ENCODE results near the gene SUMF2.
"Not testable (repeated sequence)": the region's sequence is repeated elsewhere in the genome, so short reads cannot be mapped to it uniquely, and the experiment has no call there.

SUMF2 gene

GRCh38 chr7:56098187-56099008 lies 34.3 kb downstream of the SUMF2 start:
- H3F3A ChIP-seq (ENCODE audit: insufficient read depth, low read length); H3K27me3 ChIP-seq (ENCODE audit: insufficient read depth, low read length); H3K4me3 ChIP-seq (ENCODE audit: low read depth, low read length, poor library complexity, severe bottlenecking); H3K27ac ChIP-seq (ENCODE audit: low read depth, low read length, poor library complexity, severe bottlenecking); H3K9ac ChIP-seq (ENCODE audit: low read length); H3K4me2 ChIP-seq (ENCODE audit: low read length); H4K20me1 ChIP-seq (ENCODE audit: insufficient read depth, low read length); H3K9me3 ChIP-seq (ENCODE audit: low read length); H2AFZ ChIP-seq (ENCODE audit: low read length); H3K79me2 ChIP-seq (ENCODE audit: insufficient read depth, low read length); H3K9me2 ChIP-seq (ENCODE audit: low read depth, low read length); H3K4me1 ChIP-seq (ENCODE audit: insufficient read depth, low read length, severe bottlenecking): not testable (repeated sequence)
- peaks cover 56% of the 10 kb centered on the region for H3K36me3 ChIP-seq (ENCODE audit: insufficient read depth, low read length)

GRCh38 chr7:56099653-56100052 lies 35.6 kb downstream of the SUMF2 start:
- Histone ChIP-seq H3K4me1 (ENCODE audit: insufficient read depth, low read length, severe bottlenecking) (peaks cover under 1% of the 10 kb centered on the region), H3K9me2 (ENCODE audit: low read depth, low read length) (no peaks in the 10 kb centered on the region), H3K4me3 (ENCODE audit: low read depth, low read length, poor library complexity, severe bottlenecking) (no peak overlapping the region), H3K27me3 (ENCODE audit: insufficient read depth, low read length) (no peaks in the 10 kb centered on the region), H3K27ac (ENCODE audit: low read depth, low read length, poor library complexity, severe bottlenecking) (no peak overlapping the region), H4K20me1 (ENCODE audit: insufficient read depth, low read length) (no peaks in the 10 kb centered on the region), H3K9ac (ENCODE audit: low read length) (no peak overlapping the region), H3K36me3 (ENCODE audit: insufficient read depth, low read length) (peaks cover 68% of the 10 kb centered on the region), H3F3A (ENCODE audit: insufficient read depth, low read length) (no peaks in the 10 kb centered on the region), H3K4me2 (ENCODE audit: low read length) (no peak overlapping the region), H2AFZ (ENCODE audit: low read length) (no peak overlapping the region), H3K9me3 (ENCODE audit: low read length) (no peaks in the 10 kb centered on the region), H3K79me2 (ENCODE audit: insufficient read depth, low read length) (peaks cover 4% of the 10 kb centered on the region)
- TF ChIP-seq EZH2 (IDR thresholded peaks at IDR 0.05; ENCODE audit: borderline replicate concordance, low read length) (no peak), CTCF (IDR thresholded peaks at IDR 0.05; ENCODE audit: low read length) (no peak)

- not testable (repeated sequence) for H3K9ac ChIP-seq (ENCODE audit: low read length); H3K9me2 ChIP-seq (ENCODE audit: low read depth, low read length); H3F3A ChIP-seq (ENCODE audit: insufficient read depth, low read length); H3K27me3 ChIP-seq (ENCODE audit: insufficient read depth, low read length); H3K4me3 ChIP-seq (ENCODE audit: low read depth, low read length, poor library complexity, severe bottlenecking); H3K9me3 ChIP-seq (ENCODE audit: low read length); H3K27ac ChIP-seq (ENCODE audit: low read depth, low read length, poor library complexity, severe bottlenecking); H3K4me2 ChIP-seq (ENCODE audit: low read length); H4K20me1 ChIP-seq (ENCODE audit: insufficient read depth, low read length); H2AFZ ChIP-seq (ENCODE audit: low read length)
- Histone ChIP-seq H3K4me1 (ENCODE audit: insufficient read depth, low read length, severe bottlenecking) (peaks cover 16% of the 10 kb centered on the region), H3K79me2 (ENCODE audit: insufficient read depth, low read length) (peaks cover 19% of the 10 kb centered on the region), H3K36me3 (ENCODE audit: insufficient read depth, low read length) (peaks cover 66% of the 10 kb centered on the region)
Observed at GRCh38 chr7:56104138-56104537, 40.1 kb downstream of the SUMF2 start.

- TF ChIP-seq CTCF (IDR thresholded peaks at IDR 0.05; ENCODE audit: low read length): no peak
- no peak for TF ChIP-seq EZH2 (IDR thresholded peaks at IDR 0.05; ENCODE audit: borderline replicate concordance, low read length)
- Histone ChIP-seq H3K9me2 (ENCODE audit: low read depth, low read length) (no peaks in the 10 kb centered on the region), H3K9ac (ENCODE audit: low read length) (peak overlapping the region; percentile 83), H3F3A (ENCODE audit: insufficient read depth, low read length) (no peaks in the 10 kb centered on the region), H3K27ac (ENCODE audit: low read depth, low read length, poor library complexity, severe bottlenecking) (peak overlapping the region; percentile 48), H3K36me3 (ENCODE audit: insufficient read depth, low read length) (peaks cover 53% of the 10 kb centered on the region), H3K27me3 (ENCODE audit: insufficient read depth, low read length) (no peaks in the 10 kb centered on the region), H2AFZ (ENCODE audit: low read length) (no peak overlapping the region), H3K4me3 (ENCODE audit: low read depth, low read length, poor library complexity, severe bottlenecking) (peak overlapping the region; percentile 85), H3K79me2 (ENCODE audit: insufficient read depth, low read length) (peaks cover 19% of the 10 kb centered on the region), H3K9me3 (ENCODE audit: low read length) (0 out of 2 replicates have a peak, but pooled peaks cover 5% of the 10 kb centered on the region), H3K4me1 (ENCODE audit: insufficient read depth, low read length, severe bottlenecking) (peaks cover 19% of the 10 kb centered on the region), H3K4me2 (ENCODE audit: low read length) (peak overlapping the region; percentile 82), H4K20me1 (ENCODE audit: insufficient read depth, low read length) (0 out of 2 replicates have a peak, but pooled peaks cover 3% of the 10 kb centered on the region)
Observed at GRCh38 chr7:56105508-56105907, 41.4 kb downstream of the SUMF2 start.

Measured in OCI-LY1 (cell line).